Liver (tissue), 3 donors: Measurements from ENCODE around the gene LRP1-AS.

ENCODE experiments used
- CTCF ChIP-seq: fragments of 150-350 bp; IDR thresholded peaks from 2 replicates; pipeline ENCODE4 v1.5.1; 2017; ENCODE audit warnings: improper control_type of control experiment, low read depth, low read length; ENCODE audit not compliant: missing input control
- EGR1 ChIP-seq, 2 donors: IDR thresholded peaks; 2 replicates each; pipeline ENCODE4 v1.6.1; 2016 to 2018; ENCODE audit warnings: antibody characterized with exemption in 2 of 2, low read depth in 2 of 2
- JUND ChIP-seq, 2 donors: IDR thresholded peaks; 2 replicates each; pipeline ENCODE4 v1.6.1; 2016; ENCODE audit warnings: antibody characterized with exemption in 2 of 2
- REST ChIP-seq: IDR thresholded peaks from 2 replicates; pipeline ENCODE4 v1.6.1; 2016; ENCODE audit warnings: antibody characterized with exemption, mild to moderate bottlenecking
- ZBTB33 ChIP-seq: IDR thresholded peaks from 2 replicates; pipeline ENCODE4 v1.6.1; 2016; ENCODE audit warnings: antibody characterized with exemption
- donor health status: healthy.
- donor health status: healthy.

DNA sequence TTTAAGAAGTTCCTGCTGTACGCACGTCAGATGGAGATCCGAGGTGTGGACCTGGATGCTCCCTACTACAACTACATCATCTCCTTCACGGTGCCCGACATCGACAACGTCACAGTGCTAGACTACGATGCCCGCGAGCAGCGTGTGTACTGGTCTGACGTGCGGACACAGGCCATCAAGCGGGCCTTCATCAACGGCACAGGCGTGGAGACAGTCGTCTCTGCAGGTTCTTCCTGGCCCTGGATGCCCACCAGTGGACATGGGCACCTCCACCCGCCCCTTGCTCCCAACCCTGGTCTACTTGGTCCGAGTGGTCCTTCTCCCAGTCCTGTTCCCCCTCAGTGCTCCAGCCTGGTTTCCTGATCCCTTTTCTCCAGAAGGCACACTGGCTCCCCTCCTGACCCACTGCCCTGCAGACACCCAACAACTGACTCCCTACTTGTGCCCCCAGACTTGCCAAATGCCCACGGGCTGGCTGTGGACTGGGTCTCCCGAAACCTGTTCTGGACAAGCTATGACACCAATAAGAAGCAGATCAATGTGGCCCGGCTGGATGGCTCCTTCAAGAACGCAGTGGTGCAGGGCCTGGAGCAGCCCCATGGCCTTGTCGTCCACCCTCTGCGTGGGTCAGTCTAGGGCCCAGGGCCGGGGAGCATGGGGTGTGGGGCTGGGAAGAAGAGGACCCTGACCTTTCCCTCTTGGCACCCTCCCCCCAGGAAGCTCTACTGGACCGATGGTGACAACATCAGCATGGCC lies 32.1 kb upstream of the LRP1-AS start:
- TF ChIP-seq CTCF (no peak), JUND (IDR thresholded peaks at IDR 0.05) (no peak), ZBTB33 (no peak), REST (no peak), EGR1 (IDR thresholded peaks at IDR 0.05; ENCODE audit: low read depth in 2 of 2) (no peak)
